ENCODE measurements around the gene DEFB114.

GRCh38 chr6:50003139-50003538, 39.2 kb upstream of the DEFB114 start:
- TF ChIP-seq EZH2 (IDR thresholded peaks at IDR 0.05) (no peak), POLR2AphosphoS5 (IDR thresholded peaks at IDR 0.05; ENCODE audit: borderline replicate concordance, low read depth, low read length) (no peak)
